Activated CD8-positive, alpha-beta memory T cell treated with anti-CD3 and anti-CD28 coated beads, Interleukin-2, amount 50 U/mL, for 1 hour (primary cell): ENCODE measurements around the gene MEI4.
"Not testable (repeated sequence)": the region's sequence is repeated elsewhere in the genome, so short reads cannot be mapped to it uniquely, and the experiment has no call there.

Experiments
- DNase-seq: peaks from one replicate; pipeline ENCODE4 v3.0.0-alpha.2; 2020; ENCODE audit errors: extremely low read depth

Gene MEI4, protein sequence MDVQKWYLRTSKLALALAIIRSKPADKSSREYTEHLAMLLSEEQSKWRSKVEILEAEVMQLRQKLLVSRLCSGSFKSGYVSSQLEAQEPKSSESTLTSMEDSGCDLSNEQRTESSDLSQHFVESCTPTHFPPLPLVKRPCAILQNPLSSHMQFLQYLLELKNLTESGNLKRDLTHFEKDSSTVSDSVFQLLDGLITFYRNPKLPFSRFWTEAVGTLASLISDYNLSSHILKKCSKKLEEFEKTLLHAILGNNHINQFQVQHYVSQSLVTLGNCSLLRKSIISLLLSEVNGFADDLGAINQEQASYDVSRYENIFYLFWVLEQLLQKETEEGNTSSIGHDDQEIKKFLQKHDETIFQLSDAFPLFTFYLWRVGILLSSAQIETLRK

DNA sequence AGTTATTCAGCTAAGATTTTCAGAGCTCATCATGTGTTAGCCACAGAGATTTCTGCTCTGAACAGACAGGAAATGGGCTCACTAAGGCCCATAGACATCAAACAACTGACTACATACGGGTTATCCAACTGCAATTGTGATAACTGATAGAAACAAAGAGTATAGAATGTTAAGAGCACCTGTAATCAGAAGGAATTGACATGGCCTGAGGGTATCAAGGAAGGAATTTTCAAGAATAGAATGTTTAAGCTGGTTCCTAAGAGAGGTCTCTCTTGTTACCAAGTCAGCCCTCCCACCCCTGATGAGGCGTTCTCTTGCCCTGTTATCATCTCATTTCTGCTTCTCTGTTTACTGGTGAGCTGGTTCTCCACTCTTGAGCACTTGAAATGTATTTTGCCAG, at the start of gene MEI4:
TSS of gene MEI4 (plus strand) at position 301 of the 400 bp plus-strand sequence. CDS start 37,633 bp downstream, outside the sequence.
- DNase-seq: no peak

DNA sequence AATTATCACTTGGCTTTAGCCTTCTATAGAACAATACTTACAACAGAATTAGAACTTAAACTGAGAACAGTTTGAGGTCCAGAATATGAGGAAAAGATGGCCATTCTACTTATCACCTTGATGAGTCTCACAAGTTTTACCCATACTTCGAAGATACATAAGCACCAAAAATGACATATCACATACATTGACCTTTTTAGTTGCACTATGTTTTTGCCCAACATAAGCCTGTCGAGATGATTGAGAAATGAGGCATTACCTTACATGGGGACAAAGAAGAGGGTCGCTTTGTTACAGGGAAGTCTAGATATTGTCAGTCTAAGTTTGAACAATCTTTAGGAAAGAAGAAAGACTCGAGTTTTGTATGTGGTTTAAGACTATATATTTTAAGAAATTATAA, 48.4 kb upstream of the MEI4 start:
- no peak for DNase-seq

DNA sequence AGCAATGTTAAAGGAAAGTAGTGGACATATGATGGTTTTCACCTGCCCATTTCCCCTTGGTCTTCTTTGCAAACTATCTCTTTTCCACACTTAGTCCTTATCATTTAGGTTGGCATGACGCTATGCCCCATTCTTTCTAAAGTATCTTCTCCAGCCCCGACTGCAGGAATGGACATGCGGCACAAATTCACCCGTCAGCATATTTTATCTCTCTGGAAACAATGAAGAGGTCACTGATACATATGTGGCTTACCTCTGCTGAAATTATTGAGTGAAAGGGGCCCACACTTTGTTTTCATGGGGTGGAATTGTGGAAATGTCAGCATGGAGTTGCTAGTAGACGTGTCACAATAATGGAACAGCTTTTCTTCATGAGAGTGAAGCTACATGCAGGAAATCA, 45.8 kb upstream of the MEI4 start:
- no peak for DNase-seq

DNA sequence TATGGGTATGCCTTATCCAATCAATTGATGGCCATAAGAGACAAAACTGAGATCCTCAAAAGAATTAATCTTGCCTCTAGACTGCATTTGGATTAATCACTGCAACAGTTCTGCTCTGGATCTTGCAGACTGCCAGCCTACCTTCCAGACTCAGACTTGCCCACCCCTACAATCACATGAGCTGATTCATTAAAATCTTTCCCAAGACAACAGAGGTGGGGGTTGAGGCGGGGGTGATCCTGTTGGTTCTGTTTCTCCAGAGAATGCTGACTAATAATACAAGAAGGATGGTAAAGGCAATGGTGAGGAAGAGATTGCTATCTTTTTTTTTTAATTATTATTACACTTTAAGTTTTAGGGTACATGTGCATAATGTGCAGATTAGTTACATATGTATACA, 43.7 kb upstream of the MEI4 start:
- DNase-seq: no peak

DNA sequence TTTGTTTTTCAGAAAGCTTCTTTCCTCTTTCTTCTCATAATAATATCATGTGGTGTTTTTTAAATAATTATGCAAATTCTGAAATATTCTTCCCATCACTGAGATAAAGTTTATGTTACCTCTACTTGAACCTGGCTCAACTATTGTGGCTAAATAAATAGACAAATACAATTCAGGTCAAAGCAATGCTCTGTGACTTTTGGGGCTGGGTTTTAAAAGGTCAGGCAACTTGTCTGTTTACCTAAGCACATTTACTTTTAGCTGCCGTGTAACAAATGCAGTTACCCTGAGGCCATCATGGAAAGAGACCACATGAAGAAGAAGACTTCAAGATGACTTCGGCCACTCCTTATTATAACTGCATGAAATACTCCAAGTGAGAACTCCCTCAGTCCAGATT, 33.7 kb upstream of the MEI4 start:
- DNase-seq: no peak

DNA sequence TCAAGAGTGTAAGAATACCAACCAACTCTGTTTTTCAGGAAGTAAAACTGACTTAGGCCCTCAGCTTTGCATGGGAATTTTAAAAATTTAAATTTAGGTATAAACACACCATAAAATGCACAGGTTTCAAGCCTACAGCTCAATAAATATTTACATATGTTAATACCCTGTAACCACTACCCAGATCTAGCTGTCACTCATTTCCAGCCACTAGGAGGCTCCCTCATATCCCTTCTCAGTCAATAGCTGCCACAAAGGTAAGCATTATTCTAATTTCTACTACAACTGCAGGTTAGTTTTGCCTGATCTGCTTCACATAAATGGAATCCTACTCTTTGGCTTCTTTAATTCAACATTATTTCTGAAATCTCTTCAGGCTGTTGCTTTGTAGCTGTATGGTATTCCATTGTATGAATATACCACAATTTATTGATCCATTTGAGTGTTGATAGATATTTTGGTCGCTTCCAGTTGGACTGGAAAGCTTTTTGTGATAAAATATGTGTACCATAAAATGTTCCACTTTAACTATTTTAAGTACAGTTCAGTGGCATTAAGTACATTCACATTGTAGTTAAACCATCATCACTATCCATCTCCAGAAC, 32.5 kb upstream of the MEI4 start:
- DNase-seq: no peak

DNA sequence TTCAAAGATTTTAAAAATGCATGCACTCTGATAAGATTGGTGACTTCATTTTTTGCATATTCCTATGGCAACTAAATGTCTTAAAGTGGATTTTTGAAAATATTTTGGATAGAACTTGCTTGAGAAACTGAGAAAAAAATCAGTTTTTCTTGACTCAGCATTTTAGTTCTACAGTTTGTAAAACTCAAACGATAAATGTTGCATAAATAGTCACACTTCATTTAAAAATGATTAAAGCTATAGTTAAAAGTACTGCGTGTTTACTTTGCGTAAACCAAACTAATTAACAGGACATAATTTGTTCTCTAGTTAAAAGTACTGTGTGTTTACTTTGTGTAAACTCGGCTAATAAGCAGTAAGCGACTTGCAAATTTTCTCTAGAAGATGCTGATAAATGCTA, 28.3 kb upstream of the MEI4 start:
- no peak for DNase-seq

DNA sequence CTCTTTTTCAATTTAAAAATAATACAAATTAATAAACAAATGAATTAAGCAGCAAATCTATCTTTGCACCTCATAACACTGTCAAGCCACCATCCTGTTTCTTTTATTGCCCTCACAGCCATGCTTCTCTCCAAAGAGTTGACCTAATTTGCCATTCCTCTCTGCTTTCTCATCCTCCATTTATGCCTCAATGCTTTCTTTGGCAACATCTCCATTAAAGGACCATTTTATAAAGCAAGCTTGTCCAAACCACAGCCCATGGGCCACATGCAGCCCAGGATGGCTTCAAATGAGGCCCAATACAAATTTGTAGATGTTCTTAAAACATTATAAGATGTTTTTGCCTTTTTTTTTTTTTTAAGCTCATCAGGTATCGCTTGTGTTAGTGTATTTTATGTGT, 26.4 kb upstream of the MEI4 start:
- DNase-seq: no peak

DNA sequence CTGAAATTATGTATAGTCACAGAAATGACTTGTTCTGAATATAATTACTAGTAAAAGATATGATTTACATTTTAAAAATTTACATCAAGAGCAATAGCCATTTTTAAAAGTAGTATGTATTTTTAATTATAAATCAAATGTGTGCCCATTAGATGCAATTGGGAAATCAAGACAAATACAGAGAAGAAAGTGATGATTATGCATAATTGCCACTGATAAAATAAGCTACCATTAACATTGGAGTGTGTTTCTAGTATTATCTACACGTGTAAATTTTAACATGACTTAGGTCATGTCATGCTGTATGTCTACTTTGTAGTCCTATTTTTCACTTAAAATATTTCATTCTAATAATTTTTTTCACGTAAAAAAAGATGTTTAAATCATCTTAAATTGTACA, 22.8 kb upstream of the MEI4 start:
- no peak for DNase-seq

DNA sequence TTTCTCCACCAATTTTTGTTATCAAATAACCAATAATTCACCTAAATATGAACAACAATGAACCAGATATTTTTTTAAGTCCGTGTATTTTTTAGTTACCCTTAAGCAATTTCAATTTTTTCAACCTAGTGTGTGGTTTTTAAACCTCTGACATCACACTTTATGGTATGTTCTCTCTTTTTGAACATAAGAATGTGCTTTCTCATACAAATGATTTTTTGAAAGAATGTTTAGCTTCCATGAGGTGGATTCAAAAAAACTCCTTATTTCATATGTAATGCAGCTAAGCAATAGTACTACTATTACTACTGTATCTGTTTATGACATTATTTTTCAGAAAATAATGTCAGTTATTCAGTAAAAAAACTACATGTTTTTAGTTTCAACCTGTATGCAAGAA, 19.4 kb upstream of the MEI4 start:
- DNase-seq: no peak

DNA sequence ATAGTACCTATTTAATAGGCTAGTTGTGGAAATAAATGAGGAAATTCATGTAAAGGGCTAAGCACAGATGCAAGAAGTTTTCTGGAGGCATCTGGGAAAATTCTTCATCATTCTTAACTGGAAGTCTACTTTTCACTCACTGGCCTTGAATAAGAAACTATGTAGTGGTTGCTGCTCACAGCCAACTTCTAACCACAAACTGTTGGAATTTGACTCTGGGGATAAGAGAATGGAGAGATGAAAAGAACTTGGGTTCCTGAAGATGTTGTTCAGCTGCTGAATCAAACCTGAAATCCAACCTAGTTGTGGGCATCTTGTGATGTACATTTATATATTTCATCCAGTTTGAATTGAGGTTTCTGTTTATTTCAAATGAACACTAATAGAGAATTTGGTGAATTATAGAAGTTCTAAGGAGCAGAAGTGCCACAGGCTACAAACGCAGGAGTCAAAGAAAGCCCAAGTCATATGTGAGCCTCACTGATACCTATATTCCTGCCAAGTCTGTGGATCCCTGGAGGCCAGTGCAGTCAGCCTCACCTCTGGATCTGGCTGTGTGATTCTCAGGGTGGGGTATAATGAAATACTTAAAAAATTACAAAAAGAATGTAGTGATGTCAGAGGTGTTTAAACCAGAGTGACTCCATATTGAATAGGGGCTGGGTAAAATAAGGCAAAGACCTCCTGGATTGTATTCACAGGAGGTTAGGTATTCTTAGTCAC, 18.7 kb upstream of the MEI4 start:
- no peak for DNase-seq

DNA sequence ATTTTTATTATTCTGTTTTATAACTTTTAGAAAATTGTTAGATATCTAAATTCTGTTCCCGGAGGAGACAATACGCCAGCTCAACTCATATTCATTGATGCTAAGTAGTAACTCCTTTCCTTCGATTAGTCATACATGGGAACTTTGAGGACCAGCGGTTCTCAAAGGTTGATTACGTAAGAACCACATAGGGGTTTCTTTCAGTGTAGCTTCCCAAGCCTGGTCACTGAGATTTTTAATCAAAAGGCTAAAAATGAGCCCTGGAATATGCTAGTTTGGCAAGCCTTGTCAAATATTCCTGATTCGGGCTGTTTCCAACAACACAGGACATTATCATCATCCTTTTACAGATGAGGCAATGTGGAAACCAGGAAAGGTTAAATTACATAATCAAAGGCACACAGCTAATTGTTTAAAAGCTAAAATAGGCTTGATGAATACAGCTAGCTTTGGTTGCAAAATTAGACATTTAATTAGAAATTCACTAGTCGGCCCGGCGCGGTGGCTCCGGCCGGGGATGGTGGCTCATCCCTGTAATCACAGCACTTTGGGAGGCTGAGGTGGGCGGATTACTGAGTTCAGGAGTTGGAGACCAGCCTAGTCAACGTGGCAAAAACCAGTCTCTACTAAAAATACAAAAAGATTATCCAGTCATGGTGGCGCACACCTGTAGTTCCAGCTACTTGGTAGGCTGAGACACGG, 14.6 kb upstream of the MEI4 start:
- no peak for DNase-seq

DNA sequence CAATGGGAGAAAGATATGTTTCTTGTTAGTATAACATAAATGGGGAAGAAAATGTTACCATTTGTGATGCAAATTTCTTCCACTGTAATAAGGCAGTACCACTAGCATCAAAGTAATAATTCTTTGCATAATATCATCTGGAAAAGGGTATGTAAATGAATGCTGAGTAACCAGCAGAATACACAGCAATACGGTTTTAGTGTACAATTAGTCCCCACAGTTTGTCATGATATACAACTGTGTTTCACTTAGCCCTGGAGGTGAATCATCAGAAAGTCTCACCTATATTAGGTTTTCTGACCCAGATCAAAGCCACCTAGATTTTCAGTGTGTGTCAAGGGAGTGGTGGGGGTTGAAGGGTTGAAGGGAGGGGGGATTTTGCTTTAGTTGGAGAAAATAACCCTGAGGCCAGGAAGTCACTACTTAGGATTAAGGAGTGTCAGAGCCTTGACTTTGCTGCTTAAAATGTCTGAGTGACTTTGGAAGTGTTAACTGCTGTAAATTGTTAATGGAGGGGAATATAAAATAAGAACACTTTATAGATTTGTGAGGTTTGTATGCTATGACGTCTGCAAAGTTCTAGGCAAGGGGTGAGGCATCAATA, 8.6 kb upstream of the MEI4 start:
- DNase-seq: no peak

DNA sequence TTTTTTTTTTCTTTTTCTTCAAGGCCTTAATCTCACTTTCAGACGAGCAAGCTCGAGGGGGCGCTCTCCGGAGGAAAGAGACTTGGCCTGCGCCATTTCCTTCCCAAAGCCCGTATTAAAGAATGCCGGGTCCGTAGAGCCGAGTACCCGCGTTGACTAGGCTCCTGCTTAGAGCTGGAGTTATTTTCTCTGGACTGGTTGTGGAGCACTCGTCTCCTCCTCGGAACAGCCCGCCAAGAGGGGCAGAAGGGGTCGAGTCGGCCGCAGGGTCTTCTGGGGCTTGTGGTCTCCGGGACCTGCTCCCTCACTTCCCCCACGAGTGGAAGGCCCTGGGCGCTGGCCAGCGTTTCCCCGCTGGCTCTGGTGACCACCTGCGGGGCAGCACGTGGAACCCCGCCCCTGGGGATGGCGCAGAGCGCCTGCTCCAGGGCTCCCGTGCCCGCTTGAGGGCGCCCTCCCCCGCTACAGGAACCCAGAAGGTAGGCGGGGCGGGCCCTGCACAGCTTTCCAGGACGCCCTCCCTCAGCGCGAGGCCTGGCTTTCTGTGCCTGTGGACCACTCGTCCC, 2.7 kb upstream of the MEI4 start:
- DNase-seq: no peak

DNA sequence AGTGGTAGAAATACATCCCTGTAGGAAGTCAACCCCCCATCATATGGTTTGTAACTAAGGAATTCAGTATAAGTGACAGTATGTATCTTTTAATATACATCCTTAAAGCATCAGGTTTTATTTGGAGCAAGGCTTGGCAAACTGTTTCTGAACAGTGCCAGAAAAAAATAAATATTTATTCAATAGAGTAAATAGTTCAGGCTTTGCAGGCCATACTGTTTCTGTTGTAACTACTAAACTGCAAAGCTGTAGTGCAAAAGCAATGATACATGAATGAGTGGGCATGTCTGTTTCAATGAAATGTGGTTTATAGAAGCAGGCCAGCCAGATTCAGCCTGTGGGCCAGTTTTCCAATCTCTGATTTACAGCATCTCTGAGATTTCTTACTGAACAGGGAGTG, 977 bp downstream of the MEI4 start:
- DNase-seq: no peak

DNA sequence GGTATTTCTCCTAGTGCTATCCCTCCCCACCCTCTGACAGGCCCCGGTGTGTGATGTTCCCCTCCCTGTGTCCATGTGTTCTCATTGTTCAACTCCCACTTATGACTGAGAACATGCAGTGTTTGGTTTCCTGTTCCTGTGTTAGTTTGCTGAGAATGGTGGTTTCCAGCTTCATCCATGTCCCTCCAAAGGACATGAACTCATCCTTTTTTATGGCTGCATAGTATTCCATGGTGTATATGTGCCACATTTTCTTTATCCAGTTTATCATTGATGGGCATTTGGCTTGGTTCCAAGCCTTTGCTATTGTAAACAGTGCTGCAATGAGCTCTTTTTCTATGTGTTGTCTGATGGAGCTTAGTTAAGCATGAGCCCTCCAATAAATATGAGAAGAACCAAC, 2.2 kb downstream of the MEI4 start:
- DNase-seq: not testable (repeated sequence)

DNA sequence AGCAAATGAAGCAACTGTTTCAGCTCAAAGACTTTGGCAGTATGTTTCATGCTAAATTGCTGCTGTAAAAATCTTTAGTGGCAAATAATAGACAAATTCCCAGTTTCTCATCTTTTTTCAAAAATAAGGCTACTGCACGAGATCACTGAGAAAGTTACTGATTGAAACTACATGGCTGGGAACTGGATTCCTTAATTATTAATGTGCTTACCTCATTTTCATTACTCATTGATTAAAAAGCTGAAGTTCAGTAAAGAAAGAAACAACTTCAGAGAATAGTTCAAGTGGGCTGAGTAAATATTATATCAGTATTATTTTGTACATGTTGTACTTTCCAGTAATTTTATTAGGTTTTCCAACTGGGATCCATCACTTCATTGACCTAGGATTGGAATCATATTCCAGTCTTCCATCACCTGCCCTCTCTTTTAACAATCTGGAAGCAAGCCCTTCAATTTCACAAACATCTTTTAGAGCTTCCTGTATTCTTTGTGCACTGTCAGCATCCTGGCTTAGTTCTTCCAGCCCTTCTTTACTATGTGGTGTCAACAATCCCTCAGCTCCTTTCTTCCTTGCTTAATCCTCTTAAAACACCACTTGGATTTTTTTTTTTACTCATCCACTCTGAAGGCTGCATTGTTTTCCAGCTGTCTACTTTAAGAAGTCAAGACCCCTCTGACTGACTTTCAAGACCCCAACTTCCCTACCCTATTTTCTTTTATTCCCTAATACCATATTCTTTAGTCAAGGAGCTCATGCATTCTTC, 4.3 kb downstream of the MEI4 start:
- no peak for DNase-seq

DNA sequence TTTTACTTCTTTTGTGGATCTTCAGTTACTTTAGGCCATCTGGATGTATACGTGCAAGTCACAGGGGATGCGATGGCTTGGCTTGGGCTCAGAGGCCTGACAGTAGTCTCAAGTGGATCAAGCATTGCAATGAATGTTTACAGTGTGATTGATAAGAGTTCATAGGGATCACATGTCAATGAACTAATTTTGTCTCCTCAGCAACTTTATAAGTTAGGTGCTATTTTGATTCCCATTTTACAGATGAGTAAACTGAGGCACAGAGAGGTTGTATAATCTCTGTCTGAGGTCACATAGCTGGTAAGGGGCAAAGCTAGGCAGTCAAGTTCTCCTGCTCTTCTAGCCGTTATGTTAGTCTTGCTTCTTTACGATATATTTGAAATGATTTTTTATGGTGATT, 13.5 kb downstream of the MEI4 start:
- DNase-seq: no peak

DNA sequence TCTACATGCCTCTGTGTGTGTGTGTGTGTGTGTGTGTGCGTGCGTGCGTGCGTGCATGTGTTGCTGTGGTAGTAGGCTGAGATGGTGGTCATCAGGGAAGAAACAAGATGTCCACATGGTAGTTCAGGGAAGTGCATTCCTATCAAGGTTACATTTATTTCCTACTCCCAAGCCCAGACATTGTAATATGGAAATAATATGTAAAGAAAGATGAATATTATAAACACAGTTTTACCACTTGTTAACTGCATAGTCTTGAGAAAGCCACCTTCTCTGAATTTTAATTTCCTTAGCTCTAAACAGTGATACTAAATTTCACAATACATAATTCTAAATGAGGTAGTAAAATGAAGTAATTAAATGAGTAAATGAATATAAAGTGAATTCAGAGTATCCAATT, 14.0 kb downstream of the MEI4 start:
- no peak for DNase-seq

DNA sequence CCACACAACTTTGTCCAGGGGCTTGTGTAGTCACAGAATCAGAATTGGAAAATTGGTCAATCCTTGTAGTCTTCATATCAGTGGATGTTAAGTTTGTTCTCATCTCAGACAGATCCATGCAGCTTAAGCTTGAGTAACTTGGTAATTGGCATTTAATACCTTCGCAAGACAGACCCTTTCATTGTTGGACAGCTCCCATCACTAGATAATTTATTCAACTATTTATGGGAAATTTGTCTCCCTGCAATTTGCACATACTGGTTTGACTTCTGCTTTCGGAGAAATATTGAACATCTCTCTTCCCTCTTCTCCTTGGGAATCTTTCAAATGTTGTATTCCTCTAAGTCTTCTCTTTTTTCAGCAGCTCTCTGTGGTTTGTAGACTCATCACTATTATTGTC, 17.1 kb downstream of the MEI4 start:
- DNase-seq: no peak

DNA sequence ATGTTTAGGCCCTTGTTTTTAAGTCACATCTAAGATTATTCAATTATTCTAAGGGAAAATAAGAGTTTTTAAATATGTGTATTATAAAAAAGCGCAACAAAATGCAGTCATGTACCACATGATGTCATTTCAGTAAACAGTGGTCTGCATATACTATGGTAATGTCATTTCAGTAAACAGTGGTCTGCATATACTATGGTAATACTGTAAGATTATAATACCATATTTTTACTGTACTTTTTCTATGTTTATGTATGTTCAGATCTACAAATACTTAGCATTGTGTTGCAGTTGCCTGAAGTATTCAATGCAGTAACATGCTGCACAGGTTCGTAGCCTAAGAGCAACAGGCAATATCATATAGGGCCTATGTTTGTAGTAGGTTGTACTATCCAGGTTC, 21.4 kb downstream of the MEI4 start:
- no peak for DNase-seq
